ENCODE measurements around the gene IGF1R.

Gene IGF1R

DNA sequence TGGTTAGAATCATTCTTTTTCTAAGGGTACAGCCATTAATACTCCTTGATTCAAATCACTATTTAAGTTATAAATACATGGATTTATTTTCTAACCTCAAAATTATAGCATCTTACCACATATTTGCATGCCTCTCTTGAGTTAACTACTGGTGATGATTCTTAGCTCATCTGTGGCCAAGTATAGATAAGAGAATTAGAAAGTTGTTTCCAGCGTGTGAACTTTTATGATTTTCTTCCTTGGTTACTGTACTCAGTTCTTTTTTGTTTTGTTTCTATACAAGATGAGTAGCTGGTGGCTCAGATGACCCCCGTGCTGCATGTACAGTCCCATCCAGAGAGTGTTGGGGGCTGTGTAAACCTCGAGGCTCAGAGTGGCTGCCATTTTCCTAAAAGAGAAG, 124.6 kb downstream of the IGF1R start:
- in situ Hi-C loops (cut with MboI; ENCODE audit: low sequenced_read_pairs): no loop called here

DNA sequence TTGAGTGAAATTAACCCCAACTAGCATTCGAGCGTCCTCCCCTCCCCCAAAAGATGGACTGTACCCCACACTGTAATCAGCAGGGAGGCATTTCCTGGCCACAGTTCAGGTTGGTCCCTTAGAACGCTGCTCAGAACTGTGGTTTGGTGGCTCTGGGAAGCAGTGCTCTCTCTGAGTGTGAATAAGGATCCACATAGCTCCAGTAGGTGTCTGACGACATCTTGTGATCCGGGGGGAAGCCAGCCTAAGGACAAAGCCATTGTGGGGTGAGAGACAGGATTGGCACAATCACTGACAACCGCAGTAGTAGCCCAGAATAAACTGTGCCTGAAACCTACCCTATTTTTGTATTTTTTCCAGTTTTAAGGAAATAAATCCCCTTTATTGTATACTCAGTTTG, 125.3 kb downstream of the IGF1R start:
- in situ Hi-C loops (cut with MboI; ENCODE audit: low sequenced_read_pairs): no loop called here

DNA sequence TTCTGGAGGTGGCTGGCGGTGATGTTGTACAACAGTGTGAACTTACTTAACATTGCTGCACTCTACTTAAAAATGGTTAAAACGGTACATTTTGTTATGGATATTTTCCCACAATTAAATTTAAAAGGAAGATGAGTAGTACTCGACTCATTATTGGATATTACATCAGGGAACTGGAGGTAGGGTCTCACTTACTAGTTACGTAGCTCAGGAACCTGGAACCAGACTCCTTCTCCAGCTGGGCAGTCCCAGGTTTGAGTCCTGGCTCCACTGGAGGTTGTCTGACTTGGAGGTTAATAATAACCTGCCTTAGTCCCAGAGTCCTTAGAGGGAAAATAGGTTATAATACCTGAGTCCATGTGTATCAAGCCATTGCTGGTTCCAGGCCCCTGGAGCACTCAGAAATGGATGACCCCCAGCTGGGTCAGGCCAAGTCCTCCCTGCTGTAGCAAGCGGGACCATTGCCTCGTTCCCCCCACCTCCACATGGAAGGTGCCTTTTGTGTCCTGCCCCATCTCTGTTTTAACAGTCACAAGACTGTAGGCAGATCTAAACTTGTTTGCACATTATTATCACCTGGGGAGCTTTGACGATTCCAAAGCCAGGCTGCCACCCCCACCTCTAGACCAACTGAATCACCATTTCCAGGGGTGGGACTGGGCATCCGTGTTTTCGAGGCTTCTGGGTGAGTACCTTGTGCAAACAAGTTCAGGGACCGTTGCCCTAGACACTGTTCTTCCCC, 126.6 kb downstream of the IGF1R start:
- in situ Hi-C loops (cut with MboI; ENCODE audit: low sequenced_read_pairs): no loop called here

DNA sequence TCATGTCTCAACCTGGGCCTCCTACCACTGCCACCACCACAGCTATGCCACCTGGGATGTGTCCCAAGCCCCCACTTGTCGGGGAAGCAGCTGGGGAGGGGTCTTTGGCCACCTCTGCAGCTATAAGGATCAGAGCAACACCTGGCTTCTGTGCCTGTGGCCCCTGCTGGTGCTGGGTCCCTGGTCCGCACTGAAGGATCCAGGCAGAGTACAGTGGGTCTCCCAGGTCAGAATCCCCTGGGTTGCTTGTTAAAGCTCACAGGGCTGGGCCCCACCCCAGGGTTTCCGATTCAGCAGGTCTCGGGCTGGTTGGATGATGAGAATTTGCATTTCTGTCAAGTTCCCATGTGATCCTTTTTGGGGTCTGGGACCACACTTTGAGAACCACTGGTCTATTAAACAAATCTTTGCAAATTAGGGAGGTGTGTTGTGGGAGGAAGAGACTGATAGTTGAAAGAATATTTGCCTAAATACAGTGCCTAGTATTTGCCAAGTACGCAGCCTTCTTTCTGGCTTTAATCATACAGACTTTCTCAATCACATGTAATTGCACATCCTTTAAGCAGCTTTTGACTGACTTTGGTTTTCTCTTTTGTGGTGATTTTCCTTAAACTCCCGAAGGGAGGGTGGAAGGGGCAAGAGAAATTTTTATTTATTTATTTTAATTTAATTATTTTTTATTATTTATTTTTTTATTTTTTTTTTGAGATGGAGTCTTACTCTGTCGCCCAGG, 127.3 kb downstream of the IGF1R start:
- in situ Hi-C loops (cut with MboI; ENCODE audit: low sequenced_read_pairs): no loop called here

DNA sequence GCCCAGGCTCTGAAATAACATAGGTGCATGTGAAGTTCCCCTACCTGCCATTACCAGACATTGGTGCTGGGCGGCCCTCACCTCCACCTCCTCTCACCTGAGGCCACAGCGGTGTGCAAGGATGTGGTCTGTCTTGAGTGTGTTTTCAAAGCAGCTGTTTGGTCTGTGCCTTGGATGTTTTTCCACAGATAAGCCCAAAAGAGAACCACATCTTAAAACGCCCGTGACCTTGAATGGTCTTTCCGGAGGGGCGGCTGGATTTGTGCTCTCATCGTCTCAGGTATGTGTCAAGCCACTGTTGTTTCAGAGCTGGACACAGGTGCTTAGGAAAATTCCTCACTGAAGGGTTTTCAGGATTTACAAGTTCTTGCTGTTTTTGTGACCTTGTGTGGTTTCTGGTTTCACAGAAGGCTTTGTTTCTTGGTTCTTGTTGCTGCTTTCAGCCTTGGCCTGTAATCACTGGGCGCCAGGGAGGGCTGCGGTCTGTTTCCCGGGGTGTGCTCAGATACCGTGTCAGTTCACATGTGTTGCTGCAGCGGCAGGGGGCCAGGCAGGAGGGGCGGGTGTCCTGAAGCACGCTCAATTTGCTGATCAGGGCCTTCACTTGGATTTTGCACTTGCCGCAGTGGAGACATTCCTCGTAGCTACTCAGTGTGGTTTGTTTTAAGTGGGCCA, 128.4 kb downstream of the IGF1R start:
- in situ Hi-C loops (cut with MboI; ENCODE audit: low sequenced_read_pairs): no loop called here

DNA sequence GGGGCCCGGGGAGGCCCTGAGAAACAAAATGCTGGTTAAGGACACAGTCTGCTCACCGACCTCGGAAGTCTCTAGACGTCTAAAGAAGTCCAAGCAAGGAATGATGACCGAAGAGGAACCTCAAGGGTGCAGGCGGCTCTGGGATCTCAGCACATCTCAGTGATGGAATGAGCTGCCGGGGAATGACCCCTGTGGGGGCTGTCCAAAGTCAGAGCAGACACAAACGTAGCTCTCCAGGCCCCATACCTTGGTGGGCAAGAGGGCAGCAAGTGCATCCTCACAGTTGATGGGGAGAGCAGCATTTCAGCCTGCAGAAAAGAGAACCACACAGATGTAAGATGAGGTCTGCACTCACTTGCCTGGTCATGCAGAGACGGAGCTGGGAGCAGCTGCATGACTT, 129.1 kb downstream of the IGF1R start:
- in situ Hi-C loops (cut with MboI; ENCODE audit: low sequenced_read_pairs): no loop called here

DNA sequence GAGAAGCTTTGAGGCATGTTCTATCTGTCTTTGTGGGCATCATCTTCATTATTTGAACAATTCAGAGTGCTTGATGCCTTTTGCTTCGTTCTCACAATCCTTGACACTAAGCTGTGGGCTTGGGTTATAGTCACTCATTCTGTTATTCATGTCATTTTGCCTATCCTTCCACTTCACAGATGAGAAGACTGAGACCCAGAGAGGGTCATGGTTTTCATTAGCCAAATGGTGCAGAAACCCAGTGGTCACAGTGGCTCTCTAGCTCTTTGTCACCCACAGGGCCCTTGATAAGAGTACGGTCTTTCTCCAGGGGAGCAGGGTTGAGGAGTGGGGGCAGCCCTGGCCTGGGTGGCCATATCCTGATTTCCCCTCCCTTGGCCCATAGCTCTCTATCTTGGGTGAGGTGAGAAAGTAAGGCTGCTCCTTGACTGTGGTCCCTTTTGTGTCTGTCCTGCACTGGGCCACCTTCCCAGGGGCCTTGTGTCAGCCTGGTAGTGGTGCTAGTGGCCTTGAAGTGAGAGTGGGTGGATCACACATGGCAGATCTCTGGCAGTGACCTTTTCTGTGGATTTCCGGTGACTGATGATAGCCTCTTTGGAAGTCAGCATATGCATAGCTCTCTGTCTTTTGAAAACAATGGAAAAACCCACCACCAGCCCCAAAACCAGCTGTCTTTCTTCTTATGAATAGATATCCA, 130.1 kb downstream of the IGF1R start:
- in situ Hi-C loops (cut with MboI; ENCODE audit: low sequenced_read_pairs): no loop called here

DNA sequence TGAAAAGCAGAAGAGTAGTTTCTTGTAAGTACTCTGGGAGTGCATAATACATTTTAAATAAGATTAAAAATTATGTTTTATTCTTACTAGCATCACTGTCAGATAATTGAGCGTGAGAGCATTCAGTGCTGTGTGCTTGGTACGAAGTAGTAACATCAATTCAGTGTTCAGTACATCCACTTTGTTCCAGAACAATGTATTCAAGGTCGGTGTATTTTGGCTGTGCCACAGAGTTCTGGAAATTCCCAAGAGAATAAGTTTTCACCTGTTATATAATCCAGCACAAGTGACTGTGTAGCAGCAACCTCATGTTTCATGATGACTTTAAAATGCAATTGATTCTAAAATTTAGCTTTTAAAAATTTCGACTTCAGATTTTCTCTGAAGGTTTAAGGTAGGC, 130.6 kb downstream of the IGF1R start:
- in situ Hi-C loops (cut with MboI; ENCODE audit: low sequenced_read_pairs): no loop called here

DNA sequence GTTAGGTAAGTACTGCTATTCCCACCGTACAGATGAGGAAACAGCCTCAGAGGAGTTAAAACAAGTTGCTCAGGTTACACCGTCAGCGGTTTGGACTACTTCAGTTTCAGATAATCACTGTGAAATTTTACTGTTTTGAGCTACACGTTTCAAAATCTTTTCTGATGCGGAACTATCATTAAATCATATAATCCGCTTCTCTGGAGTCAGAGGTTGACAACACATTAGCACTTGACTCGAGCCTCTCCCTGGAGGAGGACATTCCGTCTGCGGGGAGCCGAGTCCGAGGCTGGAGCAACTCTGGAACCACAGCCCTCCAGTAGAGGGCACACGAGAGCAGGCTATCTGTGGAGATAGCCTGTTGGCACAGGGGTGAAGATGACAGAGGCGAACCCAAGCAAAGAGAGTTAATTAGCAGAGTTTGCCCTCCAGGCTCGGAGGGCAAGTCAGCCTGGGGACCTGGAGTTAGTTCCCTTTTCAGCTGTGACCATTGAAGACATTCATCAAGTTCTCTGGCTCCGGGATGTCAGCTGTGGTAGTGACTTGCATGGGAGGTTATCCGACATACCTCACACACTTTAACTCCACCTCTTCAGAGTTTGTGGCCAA, 131.2 kb downstream of the IGF1R start:
- in situ Hi-C loops (cut with MboI; ENCODE audit: low sequenced_read_pairs): no loop called here

DNA sequence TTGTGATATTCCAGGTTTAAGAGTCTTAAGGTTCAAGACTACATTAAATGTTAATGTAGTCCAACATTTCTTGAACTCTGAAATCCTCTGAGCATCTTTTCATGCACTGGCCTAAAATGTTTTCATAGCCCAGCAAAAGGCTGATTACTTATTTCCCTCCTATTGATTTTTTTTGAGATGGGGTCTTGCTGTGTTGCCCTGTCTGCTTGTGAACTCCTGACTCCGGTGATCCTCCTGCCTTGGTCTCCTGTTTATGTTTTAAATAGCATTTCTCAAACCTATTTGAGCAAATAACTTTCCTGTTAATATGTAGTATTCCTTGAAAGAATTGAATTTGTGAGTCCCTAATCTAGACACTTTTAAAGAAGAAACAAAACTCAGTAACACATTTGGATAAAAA, 133.5 kb downstream of the IGF1R start:
- in situ Hi-C loops (cut with MboI; ENCODE audit: low sequenced_read_pairs): no loop called here

DNA sequence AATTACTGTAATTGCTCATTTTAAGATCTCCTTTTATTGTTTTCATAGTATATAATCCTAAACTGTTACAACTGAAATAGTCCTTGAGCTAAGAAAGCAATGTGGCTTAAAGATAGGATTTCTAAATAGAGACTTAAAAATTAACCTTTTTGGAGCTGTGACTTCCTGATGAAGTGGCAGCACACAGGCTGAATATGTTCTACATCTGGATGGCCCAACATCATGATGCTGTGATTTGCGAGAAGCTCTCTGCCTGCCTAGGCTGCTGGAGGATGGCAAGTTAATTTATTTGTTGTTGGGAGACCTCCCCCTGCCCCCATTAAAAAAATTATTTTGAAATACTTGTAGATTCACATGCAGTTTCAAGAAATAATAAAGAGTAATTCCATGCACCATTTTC, 134.5 kb downstream of the IGF1R start:
- in situ Hi-C loops (cut with MboI; ENCODE audit: low sequenced_read_pairs): no loop called here

DNA sequence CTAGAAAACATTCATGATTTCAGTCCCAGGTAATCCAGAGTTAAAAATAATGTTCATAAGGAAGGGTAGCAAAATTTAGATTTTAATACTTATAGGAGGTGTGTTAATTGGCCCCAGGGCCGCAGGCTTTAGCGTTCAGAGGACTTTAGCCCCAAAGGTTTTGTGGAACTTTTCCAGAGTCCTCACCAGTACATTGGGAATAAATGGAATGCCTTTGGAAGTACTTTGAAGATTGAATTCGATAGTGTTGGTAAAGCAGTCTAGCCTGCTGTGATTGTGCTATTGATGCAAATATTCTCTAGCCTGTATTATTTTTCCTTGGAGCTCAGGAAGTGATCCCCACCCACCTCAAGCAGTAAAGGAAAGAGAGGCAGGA, 137.1 kb downstream of the IGF1R start:
- in situ Hi-C loops (cut with MboI; ENCODE audit: low sequenced_read_pairs): no loop called here

DNA sequence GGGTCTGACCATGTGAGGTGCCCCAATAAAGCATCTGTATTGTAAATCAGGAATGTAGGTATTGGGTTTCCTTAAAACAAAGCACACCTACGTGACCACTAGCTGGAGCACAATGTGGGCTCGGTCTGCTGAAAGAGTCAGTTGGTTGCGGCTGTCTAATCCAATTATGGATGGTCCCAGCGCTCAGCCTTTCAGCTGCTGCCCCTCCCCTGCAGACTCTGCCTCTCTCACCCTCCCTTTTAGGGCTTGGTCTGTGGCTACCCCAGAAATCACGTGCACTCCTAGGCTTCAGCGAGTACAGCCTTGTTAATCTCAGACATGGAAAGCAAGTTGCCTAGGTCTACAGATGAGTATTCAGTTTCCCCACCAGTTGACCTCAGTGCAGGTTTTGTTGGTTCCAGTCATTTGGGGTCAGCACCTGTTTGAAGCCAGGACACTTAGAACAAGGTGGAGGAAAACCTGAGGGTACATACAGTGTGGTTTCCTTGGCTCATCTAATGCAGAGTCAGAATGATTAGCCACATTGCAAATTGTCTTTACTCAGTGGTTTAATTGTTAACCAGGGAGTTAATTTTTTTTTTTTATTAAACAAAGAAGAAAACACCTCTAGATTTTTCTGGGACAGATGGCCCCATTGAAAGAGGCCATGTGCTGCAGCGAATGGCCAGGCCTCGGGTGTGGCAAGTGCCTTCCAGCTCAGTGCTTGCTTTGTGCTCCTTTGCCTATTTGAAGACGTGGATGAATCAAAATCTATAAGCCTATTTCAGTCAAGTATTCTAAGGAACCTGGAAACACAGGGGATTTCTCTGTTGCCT, 137.7 kb downstream of the IGF1R start:
- in situ Hi-C loops (cut with MboI; ENCODE audit: low sequenced_read_pairs): no loop called here

DNA sequence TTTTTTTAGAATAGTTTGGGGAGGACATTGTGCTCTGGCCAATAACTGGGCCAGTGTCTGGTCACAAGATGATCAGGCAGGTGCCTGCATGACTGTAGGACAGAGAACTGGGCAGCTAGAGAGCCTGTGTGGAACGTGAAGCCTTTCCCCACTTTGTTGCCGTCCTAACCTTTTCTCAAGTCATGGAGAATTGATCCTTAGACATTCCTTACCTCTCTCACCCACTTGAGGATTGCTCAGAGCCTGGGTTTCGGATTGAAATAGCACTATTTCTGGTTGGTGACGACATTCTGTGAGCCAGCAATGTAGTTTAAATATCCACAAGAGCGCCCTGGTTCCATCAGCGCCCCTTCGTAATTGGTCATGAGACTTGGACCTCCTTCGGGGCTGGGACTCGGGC, 138.4 kb downstream of the IGF1R start:
- in situ Hi-C loops (cut with MboI; ENCODE audit: low sequenced_read_pairs): no loop called here

DNA sequence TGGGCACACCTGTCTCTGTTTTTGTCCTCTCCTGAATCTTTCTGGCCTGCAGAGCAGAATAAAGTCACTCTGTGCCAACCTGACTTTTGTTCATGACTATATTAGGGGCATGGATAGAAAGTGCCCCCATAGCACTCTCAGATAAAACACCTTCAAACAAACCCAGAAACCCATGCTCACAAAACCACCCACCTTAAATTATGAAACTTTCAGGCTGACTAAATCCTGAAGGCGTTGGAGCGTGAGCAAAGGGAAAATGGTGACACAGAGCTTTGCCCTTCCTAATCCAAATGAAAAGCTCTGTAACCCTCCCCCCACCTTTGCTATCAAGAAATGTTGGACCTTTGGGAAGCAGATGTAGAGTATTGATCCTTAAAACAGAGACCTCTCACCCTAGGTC, 138.9 kb downstream of the IGF1R start:
- in situ Hi-C loops (cut with MboI; ENCODE audit: low sequenced_read_pairs): no loop called here

DNA sequence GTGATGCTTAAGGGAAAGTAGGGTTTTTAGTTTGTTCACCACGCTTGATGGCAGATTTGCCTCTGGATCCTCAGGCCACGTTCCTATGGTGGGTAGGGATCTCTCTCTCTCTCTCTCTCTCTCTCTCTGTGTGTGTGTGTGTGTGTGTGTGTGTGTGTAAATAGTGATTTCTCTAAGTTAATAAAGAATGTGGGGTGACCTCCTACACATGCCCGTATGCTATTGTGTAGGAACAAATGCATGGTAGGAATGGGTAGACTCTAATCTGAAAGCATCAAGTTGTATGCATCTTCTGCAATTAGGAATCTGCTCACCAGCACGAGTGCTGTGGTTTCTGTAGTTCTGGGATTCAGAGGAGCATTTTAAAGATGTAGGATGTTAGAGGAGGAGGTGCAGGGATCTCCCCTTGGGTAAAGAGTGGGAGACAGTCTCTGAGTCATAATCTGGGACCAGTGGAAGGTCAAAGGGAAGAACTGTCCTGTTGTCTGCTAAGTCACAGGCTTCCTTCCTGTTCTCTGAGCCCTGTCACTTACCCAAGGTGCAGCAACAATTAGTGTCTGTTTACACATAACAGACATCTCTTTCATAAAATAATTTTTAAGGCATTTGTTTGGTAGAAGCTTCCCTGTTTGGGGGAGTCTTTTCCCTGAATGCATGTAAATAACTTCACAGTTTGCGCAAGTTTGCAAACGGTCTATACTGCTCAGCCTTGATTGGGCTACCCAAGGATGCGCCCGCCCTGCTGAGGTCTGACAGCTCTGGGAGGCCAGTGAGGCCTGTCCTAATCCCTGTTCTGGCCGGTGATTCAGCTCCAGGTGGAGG, 139.8 kb downstream of the IGF1R start:
- in situ Hi-C loops (cut with MboI; ENCODE audit: low sequenced_read_pairs): no loop called here

DNA sequence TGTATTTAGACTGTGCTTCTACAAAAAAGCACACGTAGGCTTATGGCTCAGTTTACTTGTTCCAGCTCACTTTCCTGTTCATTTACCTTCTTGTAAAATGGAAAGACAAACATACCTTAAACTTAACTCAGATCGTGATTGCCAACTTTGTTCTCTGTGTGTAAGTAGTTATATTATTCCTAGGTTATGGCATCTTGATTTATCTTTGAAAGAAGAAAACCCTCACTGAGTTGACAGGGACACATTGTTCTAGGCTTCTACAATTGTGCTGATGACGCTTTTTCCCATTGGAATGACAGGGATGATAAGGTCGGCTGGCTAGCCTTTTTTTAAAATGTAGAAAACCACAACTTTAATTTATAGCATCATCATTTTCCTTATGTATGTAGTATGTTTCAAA, 140.7 kb downstream of the IGF1R start:
- in situ Hi-C loops (cut with MboI; ENCODE audit: low sequenced_read_pairs): no loop called here

DNA sequence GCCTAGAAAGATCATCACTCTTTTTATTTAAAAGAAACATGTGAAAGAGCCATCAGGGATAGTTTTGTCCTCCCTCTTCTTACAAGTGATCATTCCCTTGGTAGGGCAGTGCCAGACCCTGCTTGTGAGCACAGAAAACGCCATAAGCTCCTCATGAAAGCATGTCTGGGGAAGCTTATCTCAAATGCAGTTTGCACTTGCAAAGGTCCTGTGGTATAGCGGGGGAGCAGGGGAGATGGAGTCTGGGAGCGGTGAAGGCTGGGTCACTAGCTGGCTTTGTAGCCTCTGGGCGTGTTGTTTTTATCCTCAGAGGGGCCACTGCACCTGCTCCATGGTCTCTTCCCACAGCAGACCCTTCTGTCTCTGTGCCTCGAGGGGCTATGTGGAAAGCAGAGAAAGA, 141.9 kb downstream of the IGF1R start:
- in situ Hi-C loops (cut with MboI; ENCODE audit: low sequenced_read_pairs): no loop called here

DNA sequence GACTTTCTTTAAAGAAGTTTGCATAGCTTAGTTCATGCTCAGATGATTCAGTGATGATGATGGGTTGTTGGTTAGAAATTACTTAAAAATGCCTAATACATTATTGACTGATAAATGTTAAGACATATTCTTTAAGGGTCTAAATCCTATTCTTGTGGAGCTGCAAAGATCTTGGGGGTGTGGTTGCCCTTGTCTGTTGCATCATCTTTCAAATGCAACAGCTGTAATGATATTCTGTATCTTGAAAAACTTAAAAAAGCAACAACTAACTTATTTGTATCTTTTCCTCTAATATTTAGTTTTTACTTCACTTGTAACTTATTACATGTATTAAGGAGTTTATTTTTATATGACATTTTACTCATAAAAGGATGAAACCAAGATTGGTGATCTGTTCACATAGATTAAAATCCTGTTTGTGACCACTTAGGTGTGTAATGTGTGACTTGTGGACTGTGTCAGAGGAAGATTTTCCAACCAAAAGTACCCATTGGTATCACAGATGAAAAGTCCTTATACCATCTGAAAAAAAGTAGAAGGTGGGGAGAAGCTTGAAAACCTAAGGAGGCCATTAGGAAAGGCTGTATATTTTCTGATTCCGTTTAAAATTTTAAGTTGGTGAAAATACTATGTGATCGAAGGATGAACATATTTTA, 142.8 kb downstream of the IGF1R start:
- in situ Hi-C loops (cut with MboI; ENCODE audit: low sequenced_read_pairs): no loop called here

Data from HL-60/S4 treated with phorbol 12-myristate 13-acetate at 8.2 ng/mL for 4 days and 3 days (cell line).